Activated CD4-positive, alpha-beta T cell treated with anti-CD3 and anti-CD28 coated beads for 36 hours (primary cell): Measurements from ENCODE around the gene ANTXR2. TPM values are rescaled to one million over a fixed set of nuclear protein-coding genes. Genes with fewer than 3 reads are reported as not detected.

Experiments
- ATAC-seq: fragments of 200-7000 bp; cut with Tn5 transposase; one replicate; pipeline ENCODE4 v1.10.0; 2021; ENCODE audit warnings: mild to moderate bottlenecking, moderate library complexity
- CTCF ChIA-PET: fragments of 350-600 bp; sonication (Branson Sonifier 250); formaldehyde crosslinking; loops from one replicate; lab custom pipeline; 2021; ENCODE audit warnings: antibody characterized with exemption; lab: Charles Lee
- POLR2A ChIA-PET: fragments of 350-600 bp; sonication (Branson Sonifier 250); formaldehyde crosslinking; loops from one replicate; lab custom pipeline; 2021; ENCODE audit warnings: antibody characterized with exemption, inconsistent platforms; lab: Charles Lee
- DNase-seq: peaks from one replicate; pipeline ENCODE4 v3.0.0-alpha.2; 2020
- H3K27ac Mint-ChIP-seq: one replicate; pipeline ENCODE4 v1.8.0; 2021; ENCODE audit warnings: mixed read lengths
- H3K27me3 Mint-ChIP-seq: one replicate; pipeline ENCODE4 v1.8.0; 2021; ENCODE audit warnings: mixed read lengths
- H3K36me3 Mint-ChIP-seq: one replicate; pipeline ENCODE4 v1.8.0; 2021; ENCODE audit warnings: low read depth, mixed read lengths
- H3K4me1 Mint-ChIP-seq: one replicate; pipeline ENCODE4 v1.8.0; 2021; ENCODE audit warnings: mixed read lengths
- H3K4me3 Mint-ChIP-seq: one replicate; pipeline ENCODE4 v1.8.0; 2021; ENCODE audit warnings: mild to moderate bottlenecking, moderate library complexity, mixed read lengths
- H3K9me3 Mint-ChIP-seq: one replicate; pipeline ENCODE4 v1.8.0; 2021; ENCODE audit warnings: low read depth, mixed read lengths
- intact Hi-C, 2 experiments: fragments of 100-400 bp; cut with DNase I in 1 of 2; cut with micrococcal nuclease in 1 of 2; formaldehyde crosslinking; loops; one replicate each; pipeline versions ENCODE4 v1.14.2 to v1.15.1; 2022 to 2024; cut with DNase I, micrococcal nuclease
- total RNA-seq, 2 experiments: library from RNA; stranded (reverse); gene quantifications; one replicate each; pipeline ENCODE4 v1.2.3, GENCODE V29; 2021

ANTXR2 gene
- total RNA-seq, 2 experiments from 2014 or later: 2.3 to 3.8 TPM

GRCh38 chr4:79864500-79865200 is 208.4 kb downstream of the ANTXR2 start:
- intact Hi-C loops: no loop called here
- Mint-ChIP-seq H3K4me1 (no peaks in the 10 kb centered on the region), H3K9me3 (no peaks in the 10 kb centered on the region), H3K36me3 (no peaks in the 10 kb centered on the region), H3K27me3 (peaks cover 2% of the 10 kb centered on the region), H3K27ac (no peak overlapping the region), H3K4me3 (no peak overlapping the region)
- no peak for ATAC-seq
- CTCF ChIA-PET: interaction anchor here (0.6 to 1.1 kb wide), 2 partner anchors 13 to 201 kb away, joined by 3 read pairs; no protein-coding TSS in a partner anchor
- POLR2A ChIA-PET: no interaction called here
- no peak for DNase-seq

GRCh38 chr4:79863333-79863732 is 209.7 kb downstream of the ANTXR2 start:
- Mint-ChIP-seq H3K36me3 (no peaks in the 10 kb centered on the region), H3K4me1 (no peaks in the 10 kb centered on the region), H3K27me3 (no peaks in the 10 kb centered on the region), H3K27ac (no peak overlapping the region), H3K4me3 (no peak overlapping the region), H3K9me3 (no peaks in the 10 kb centered on the region)
- ATAC-seq (no peak), DNase-seq (no peak)
- ChIA-PET CTCF (no interaction called here), POLR2A (no interaction called here)
- intact Hi-C loops: no loop called here

- Mint-ChIP-seq H3K36me3 (no peaks in the 10 kb centered on the region), H3K9me3 (no peaks in the 10 kb centered on the region), H3K4me1 (no peaks in the 10 kb centered on the region), H3K27ac (no peak overlapping the region), H3K4me3 (no peak overlapping the region), H3K27me3 (no peaks in the 10 kb centered on the region)
- no peak for ATAC-seq
- ChIA-PET CTCF (no interaction called here), POLR2A (no interaction called here)
- intact Hi-C loops: no loop called here
- DNase-seq: no peak
Measured at GRCh38 chr4:79862821-79863220, 210.2 kb downstream of the ANTXR2 start.

GRCh38 chr4:79857811-79858210 is 215.2 kb downstream of the ANTXR2 start:
- POLR2A ChIA-PET: no interaction called here
- H3K4me3 Mint-ChIP-seq: no peak overlapping the region

GRCh38 chr4:79856196-79856595 is 216.8 kb downstream of the ANTXR2 start:
- POLR2A ChIA-PET: no interaction called here
- Mint-ChIP-seq H3K27me3 (peaks cover 4% of the 10 kb centered on the region), H3K4me1 (peaks cover 4% of the 10 kb centered on the region), H3K27ac (no peak overlapping the region), H3K9me3 (no peaks in the 10 kb centered on the region), H3K4me3 (no peak overlapping the region), H3K36me3 (no peaks in the 10 kb centered on the region)
- DNase-seq (no peak), ATAC-seq (no peak)
- CTCF ChIA-PET: interaction anchor here (0.6 kb wide), 1 partner anchor 458 kb away, joined by 3 read pairs; no protein-coding TSS in a partner anchor
- intact Hi-C loops: no loop called here

More at GRCh38 chr4:79857811-79858210, 215.2 kb downstream of the ANTXR2 start:
- DNase-seq (no peak), ATAC-seq (no peak)
- Mint-ChIP-seq H3K27ac (no peak overlapping the region), H3K9me3 (no peaks in the 10 kb centered on the region), H3K36me3 (no peaks in the 10 kb centered on the region), H3K4me1 (no peaks in the 10 kb centered on the region), H3K27me3 (peaks cover 4% of the 10 kb centered on the region)
- CTCF ChIA-PET: interaction anchor here (0.6 kb wide), 1 partner anchor 811 kb away, joined by 3 read pairs; no protein-coding TSS in a partner anchor
- intact Hi-C loops: no loop called here

GRCh38 chr4:79854856-79855502 is 218.1 kb downstream of the ANTXR2 start:
- CTCF ChIA-PET: interaction anchor here (0.5 to 0.6 kb wide), 2 partner anchors 202 to 916 kb away, joined by 3 read pairs; partner anchors contain the start of gene PAQR3
- Mint-ChIP-seq H3K27me3 (peaks cover 4% of the 10 kb centered on the region), H3K36me3 (no peaks in the 10 kb centered on the region), H3K9me3 (no peaks in the 10 kb centered on the region), H3K4me1 (peaks cover 4% of the 10 kb centered on the region), H3K27ac (no peak overlapping the region), H3K4me3 (no peak overlapping the region)
- POLR2A ChIA-PET: no interaction called here
- intact Hi-C loops: no loop called here
- DNase-seq (no peak), ATAC-seq (no peak)

GRCh38 chr4:79852305-79852730 is 220.7 kb downstream of the ANTXR2 start:
- H3K36me3 Mint-ChIP-seq: no peaks in the 10 kb centered on the region
- DNase-seq: no peak
- ATAC-seq: no peak
- H3K27me3 Mint-ChIP-seq: peaks cover 13% of the 10 kb centered on the region
- CTCF ChIA-PET: no interaction called here
- H3K9me3 Mint-ChIP-seq: no peaks in the 10 kb centered on the region
- intact Hi-C loops: no loop called here
- H3K27ac Mint-ChIP-seq: no peak overlapping the region
- no peak overlapping the region for H3K4me3 Mint-ChIP-seq
- POLR2A ChIA-PET: no interaction called here
- H3K4me1 Mint-ChIP-seq: peaks cover 4% of the 10 kb centered on the region

GRCh38 chr4:79851625-79852304 is 221.3 kb downstream of the ANTXR2 start:
- Mint-ChIP-seq H3K27ac (no peak overlapping the region), H3K9me3 (no peaks in the 10 kb centered on the region), H3K36me3 (no peaks in the 10 kb centered on the region), H3K27me3 (peaks cover 13% of the 10 kb centered on the region), H3K4me1 (peaks cover 4% of the 10 kb centered on the region), H3K4me3 (no peak overlapping the region)
- intact Hi-C loops: no loop called here
- POLR2A ChIA-PET: no interaction called here
- DNase-seq (no peak), ATAC-seq (peak; percentile 47)
- CTCF ChIA-PET: interaction anchor here (0.7 to 1.0 kb wide), 2 partner anchors 14 to 19 kb away, joined by 3 read pairs; no protein-coding TSS in a partner anchor

Other genes starting within 250 kb of the ANTXR2 start
- gene PRDM8, start 124.3 kb upstream of the ANTXR2 start, total RNA-seq: 1 to 10 TPM; 1.4 to 1.6 TPM
- not detected for gene FGF5, start 193.4 kb upstream of the ANTXR2 start, total RNA-seq